Stimulated activated CD8-positive, alpha-beta memory T cell treated with anti-CD3 and anti-CD28 coated beads, Interleukin-15, amount 100 ng/mL, for 24 hours (primary cell): ENCODE measurements around the gene MIGA2.

ENCODE experiments used
- DNase-seq: peaks from one replicate; pipeline ENCODE4 v3.0.0-alpha.2; 2020; ENCODE audit warnings: low read depth

The MIGA2 gene

GRCh38 chr9:129038109-129038852 lies 1.9 kb downstream of the MIGA2 start:
- no peak for DNase-seq

GRCh38 chr9:129040113-129040643 lies 3.8 kb downstream of the MIGA2 start:
- DNase-seq = no peak

DNA sequence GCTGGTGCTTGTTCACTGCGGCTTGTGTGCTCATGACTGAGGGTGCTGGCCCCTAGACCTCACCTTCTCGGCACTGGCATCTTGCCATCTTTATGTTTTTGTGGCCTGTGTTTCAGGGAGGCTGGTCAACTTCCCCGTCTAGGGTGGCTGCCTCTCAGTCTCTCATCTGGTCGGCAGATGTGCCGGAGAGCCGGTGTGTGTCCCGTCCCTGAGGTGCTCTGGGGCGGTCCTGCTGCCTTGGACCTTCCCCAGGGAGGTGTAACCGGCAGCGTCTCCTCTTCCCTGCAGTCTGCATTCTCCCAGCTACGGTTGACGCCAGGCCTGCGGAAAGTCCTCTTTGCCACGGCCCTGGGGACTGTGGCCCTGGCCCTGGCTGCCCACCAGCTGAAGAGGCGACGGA lies 5.6 kb downstream of the MIGA2 start:
- no peak for DNase-seq

DNA sequence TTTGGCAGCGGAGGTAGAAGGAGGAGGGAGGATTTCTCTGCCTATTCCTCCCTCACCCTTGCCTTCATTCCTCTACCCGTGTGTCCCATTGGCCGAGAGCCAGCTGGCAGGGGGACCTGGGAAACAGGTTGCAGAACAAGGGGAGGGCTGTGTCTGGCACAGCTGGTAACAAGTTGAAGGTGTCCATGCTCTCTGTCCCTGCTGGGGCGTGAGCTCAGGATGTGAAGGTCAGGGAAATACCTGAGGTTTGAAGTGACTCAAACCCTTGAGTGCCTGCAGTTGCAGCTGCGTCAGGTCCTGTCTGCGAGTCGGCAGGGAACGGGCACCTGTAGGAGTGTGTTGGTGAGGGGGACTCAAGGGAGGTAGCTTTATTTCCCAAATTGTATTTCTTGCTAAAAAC lies 16.2 kb downstream of the MIGA2 start:
- DNase-seq = no peak

DNA sequence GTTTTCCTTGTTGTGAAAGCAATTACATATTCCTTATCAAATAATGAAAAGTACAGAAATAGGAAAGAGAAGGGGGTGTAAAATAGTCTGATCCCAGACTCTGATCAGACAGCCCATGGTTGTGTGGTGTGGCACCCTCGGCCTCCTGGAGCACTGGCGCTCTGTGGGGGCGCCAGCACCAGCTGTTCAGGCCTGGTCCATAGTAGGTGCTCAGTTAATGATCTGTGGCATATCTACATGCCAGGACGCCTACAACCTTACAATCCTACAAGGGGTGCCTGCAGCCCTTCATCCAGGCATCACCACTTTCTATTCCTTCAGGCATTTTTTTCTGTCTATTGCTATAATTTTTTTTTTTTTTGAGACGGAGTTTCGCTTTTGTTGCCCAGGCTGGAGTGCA lies 16.6 kb downstream of the MIGA2 start:
- no peak for DNase-seq

DNA sequence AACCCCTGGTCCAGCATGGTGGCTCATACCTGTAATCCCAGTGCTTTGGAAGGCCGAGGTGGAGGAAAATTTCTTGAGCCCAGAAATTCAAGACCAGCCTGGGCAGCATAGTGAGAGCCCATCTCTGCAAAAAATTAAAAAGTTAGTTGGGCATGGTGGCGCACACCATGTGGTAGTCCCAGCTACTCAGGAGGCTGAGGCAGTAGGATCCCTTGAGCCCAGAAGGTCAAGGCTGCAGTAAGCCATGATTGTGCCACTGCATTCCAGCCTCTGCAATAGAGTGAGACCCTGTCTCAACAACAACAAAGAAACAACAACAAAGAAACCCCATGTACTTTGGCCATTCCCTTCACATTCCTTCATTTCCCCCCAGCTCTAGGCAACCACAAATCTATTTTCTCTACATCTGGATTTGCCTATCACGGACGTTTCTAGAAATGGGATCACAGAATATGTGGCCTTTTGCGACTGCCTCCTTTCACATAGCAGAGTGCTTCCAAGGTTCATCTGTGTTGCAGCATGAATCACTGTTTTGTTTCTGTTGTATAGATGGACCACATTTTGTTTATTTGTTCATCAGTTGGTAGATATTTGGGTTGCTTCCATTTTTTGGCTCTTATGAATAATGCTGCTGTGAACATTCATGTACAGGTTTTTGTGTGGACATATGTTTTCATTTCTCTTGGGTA lies 17.9 kb downstream of the MIGA2 start:
- DNase-seq = no peak

DNA sequence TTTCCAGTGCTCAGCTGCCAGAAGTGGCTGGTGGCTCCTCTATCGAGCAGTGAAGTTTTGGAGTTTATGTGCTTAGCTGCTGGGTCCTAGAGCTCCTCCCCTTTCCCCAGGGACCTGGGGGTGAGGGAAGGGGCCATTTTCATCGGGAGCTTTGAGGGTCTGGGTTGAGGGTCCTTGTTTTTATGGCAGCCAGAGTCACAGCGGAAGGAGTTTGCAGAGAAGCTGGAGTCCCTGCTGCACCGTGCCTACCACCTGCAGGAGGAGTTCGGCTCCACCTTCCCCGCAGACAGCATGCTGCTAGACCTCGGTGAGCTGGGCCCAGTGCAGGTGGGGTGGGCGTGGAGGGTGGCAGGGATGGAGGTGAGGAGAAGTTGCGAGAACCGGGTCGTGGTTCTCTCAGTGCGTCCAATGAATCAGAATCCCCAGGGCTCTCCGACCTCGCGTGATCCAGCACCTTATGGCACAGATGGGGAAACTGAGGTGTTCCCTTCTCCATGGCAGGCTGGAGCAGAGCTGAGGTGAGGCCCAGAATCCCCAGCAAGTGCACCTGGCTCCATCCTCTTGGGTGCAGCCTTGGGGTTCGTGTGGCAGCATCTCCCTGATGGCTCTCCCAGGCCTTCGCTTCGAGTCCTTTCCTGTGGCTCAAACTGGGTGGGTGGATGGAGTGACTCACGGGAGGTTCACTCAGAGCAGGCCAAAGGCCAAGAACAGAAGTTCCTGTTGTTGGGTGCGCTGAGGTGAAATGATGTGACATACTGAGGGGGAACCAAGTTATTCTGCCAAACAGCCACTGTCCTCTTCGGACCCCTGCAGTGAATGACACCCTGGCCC lies 22.8 kb downstream of the MIGA2 start:
- no peak for DNase-seq

DNA sequence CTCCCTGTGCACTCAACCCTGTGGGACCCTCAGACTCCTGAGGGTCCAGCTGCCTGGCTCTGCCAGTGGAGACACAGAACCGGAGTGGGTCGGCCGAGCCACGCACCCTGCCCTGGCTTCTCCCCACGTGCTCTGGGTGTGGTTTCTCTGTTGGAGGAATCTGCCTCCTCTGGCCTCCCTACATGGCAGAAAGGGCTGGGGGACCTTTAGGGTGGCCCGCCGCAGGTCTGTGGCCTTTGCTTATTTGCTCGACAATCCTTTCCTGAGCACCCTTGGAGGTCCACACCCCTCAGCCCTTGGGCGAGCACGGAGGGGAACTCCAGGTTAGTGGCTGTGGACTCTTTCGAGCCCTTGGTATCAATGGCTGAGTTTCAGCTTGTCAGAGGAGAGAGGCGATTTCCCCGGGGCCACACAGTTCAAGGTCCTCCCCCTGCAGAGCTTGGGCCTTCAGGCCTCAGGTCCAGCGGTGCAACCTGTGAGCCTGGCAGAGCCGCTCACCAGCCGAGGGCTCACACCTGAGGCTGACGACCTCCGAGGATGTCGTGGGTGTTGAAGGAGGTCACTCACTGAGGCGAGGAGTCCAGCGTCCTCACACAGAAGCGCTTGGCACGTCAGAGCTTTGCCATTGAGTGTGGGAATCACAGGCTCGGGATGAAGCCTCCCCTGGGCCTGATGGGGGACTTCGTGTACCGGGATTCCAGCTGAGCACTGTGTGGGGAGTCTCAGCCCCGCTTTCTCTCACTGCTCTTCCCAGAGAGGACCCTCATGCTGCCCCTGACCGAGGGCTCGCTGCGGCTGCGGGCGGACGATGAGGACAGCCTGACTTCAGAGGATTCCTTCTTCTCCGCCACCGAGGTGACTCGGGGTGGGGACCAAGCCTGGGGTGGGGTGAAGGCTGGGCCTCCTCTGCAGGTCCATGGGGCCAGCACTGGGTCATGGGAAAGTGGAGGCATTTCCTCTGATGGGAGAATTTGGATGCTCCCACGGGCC lies 23.7 kb downstream of the MIGA2 start:
- DNase-seq = no peak

DNA sequence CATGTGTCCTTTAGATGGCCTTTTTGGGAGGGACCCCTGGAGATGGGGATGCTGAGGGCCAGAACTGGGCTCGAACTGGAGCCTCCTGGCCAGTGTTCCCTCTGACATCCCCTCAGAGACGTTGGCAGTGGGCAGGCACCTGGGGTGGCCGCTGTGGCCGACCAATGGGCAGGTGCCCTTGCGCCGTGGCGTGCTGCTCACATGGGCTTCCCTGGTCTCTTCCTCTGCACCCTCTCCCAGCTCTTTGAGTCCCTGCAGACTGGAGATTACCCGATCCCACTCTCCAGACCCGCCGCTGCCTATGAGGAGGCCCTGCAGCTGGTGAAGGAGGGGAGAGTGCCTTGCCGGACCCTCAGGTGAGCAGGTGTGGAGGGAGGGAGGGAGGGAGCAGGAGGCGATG lies 24.6 kb downstream of the MIGA2 start:
- no peak for DNase-seq

DNA sequence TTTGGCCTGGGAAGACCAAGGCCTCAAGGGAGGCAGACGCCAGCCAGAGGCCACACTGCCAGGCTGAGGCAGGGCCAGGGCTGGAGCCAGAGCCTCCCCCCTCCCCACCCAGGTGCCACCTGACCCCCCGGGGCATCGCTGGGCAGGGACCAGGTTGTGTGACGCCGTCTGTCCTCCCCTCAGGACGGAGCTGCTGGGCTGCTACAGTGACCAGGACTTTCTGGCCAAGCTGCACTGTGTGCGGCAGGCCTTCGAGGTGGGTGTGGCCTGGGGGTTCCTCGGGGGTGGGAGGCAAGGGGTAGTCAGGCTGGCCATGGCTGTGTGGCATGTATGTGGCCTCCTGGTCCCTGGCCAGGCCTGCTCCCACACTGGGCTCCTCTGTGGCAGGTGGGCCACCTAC lies 26.6 kb downstream of the MIGA2 start:
- no peak for DNase-seq

DNA sequence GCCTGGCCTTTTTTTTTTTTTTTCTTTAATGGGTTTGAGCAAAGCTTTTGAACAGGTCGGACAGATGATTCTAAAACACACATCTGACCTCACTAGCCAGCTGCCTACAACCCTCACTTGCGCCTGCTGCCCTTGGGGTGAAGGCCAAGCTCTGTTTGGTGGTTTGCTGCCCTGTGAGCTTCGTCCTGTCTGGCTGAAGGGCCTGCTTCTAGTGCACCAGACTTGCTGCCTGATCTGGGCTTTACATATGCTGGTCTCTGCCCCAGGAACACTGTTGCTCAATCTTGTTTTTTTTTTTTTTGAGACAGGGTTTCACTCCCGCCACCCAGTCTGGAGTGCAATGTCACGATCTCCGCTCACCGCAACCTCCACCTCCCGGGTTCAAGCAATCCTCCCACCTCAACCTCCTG lies 28.1 kb downstream of the MIGA2 start:
- DNase-seq = no peak

DNA sequence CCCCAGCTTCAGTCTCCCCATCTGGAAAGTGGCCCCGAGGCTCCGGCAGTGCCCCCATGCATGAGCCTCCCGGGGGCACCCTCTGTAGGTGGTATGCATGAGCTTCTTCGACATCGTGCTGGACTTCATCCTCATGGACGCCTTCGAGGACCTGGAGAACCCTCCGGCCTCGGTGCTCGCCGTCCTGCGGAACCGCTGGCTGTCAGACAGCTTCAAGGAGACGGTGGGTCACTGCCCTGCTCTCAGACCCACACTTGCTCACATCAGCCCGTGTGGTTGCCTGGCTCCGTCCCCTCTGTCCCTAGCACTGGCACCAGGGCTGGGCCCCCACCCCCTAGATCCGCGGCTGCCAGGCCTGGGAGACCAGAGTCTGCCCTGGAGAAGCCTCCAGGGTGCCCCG lies 31.7 kb downstream of the MIGA2 start:
- DNase-seq = no peak

DNA sequence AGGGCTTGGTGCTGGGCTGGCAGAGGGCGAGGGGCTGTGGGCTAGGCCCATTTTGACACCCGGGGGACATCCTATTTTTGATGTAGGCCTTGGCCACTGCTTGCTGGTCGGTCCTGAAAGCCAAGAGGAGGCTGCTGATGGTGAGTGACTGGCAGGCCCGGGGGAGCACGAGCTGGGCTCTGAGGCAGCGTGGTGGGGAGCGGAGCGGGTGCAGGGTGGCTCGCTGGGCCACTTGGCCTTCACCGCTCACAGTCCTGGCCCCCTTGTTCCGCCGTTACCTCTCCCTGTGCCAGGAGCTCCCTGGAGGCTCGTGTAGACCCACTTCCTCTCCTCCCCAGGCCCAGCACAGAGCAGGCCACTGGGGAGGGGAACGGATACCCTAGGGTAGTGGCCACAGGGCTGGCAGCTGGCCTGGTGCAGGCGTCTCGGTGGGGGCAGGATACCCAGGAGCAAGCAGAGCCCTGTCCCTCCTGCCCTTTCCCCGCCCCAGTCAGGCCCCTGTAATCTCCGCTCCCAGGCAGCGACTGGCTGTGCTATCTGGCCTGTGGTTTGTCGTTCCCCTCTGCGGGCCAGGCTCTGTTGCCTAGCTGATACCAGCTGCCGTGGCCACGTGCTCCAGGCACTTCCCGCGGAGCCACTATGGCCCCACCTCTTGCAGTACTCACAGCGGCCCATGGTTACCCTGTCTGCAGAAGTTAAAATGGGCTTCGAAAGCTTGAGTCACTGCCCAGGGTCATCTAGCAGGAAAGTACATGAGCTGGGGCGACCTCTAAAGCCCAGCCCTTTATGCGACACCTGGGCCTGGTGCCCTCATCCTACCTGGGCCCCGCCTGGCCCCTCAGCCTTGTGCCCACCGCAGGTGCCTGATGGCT lies 32.8 kb downstream of the MIGA2 start:
- no peak for DNase-seq

- no peak for DNase-seq
These were observed 33.6 kb downstream of the MIGA2 start for GRCh38 chr9:129069862-129070641.

DNA sequence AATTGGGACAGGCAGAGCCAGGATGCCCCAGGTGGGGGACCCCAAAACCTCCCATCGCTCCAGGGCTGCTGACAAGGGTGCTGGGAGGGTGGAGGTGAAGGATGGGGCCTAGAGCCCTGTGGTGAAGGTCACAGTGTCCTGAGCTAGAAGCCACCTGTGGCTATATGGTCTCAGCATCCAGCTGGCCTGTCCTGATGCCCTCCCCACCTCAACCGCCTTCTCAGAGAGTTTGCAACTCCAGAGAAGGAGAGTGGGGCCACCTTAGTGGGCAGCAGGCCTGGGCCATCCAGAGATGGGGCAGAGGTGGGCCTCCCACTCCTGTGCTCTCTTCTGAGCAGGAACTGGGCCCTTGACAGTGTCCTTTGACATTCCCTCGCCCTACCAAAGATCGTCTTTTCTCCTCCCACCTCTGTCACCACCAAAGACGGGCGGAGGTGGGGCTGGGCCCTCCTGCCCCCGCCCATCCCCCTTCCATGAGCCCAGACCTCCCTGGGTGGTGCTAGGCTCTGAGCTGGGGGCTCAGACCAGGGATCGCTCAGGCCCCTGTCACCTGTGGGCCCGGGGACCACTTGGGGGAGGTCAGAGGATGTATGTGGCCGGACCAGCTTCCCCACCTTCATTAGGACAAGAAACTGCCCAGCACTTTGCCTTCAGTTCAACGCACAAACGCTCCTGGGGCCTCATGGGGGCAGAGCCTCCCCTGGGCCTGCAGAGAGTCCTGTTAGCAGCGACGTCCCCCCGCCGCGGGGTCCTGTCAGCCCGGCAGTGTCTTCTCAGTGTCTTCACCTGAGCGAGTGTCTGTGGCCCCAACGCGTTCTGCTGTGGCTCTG lies 34.5 kb downstream of the MIGA2 start:
- no peak for DNase-seq

GRCh38 chr9:129071526-129072126 lies 35.2 kb downstream of the MIGA2 start:
- DNase-seq = no peak

GRCh38 chr9:129072171-129072570 lies 35.7 kb downstream of the MIGA2 start:
- DNase-seq = no peak

- DNase-seq = no peak
These were observed 37.0 kb downstream of the MIGA2 start for GRCh38 chr9:129073404-129073803.
